Endothelial cell of umbilical vein (primary cell): Measurements from ENCODE around the gene PRKACG. TPM values are rescaled to one million over a fixed set of nuclear protein-coding genes. Genes with fewer than 3 reads are reported as not detected.

ENCODE experiments used
- BruUV-seq: library from RNA; stranded (reverse); fragments of 400-500 nt; replicated peaks from 2 replicates; lab custom pipeline; 2021; lab: Mats Ljungman, UMichigan
- CTCF ChIA-PET: fragments of 300-600, 350-600 bp; sonication (Branson Sonifier 250); formaldehyde crosslinking; loops from one replicate; lab custom pipeline; 2021; ENCODE audit warnings: antibody characterized with exemption, inconsistent platforms; lab: Charles Lee
- POLR2A ChIA-PET: fragments of 300-600, 350-600 bp; sonication (Branson Sonifier 250); formaldehyde crosslinking; loops from one replicate; lab custom pipeline; 2021; ENCODE audit warnings: antibody characterized with exemption, inconsistent platforms; lab: Charles Lee
- DNase-seq: peaks from one replicate; pipeline ENCODE4 v3.0.0-alpha.2; 2011; ENCODE audit warnings: low read depth, low spot score
- FAIRE-seq: peaks from 2 replicates; lab custom pipeline; 2011; peaks lifted over from hg19 to GRCh38; lab: Jason Lieb, UNC
- H2AFZ ChIP-seq: 2 replicates; pipeline ENCODE4 v1.6.0; 2012; ENCODE audit warnings: low read depth, low read length, control low read depth, inconsistent platforms
- H3K27ac ChIP-seq: 2 replicates; pipeline ENCODE4 v1.5.1; 2011; ENCODE audit warnings: low read depth, mild to moderate bottlenecking, control low read depth, low read length, moderate library complexity; ENCODE audit not compliant: insufficient read depth
- H3K27me3 ChIP-seq, 2 experiments: 2 replicates each; pipeline versions ENCODE4 v1.6.0 to v1.6.1; 2011; ENCODE audit warnings: low read length in 2 of 2, mixed read lengths in 1 of 2; ENCODE audit not compliant: control insufficient read depth in 2 of 2, insufficient read depth in 2 of 2
- H3K36me3 ChIP-seq, 2 experiments: 2 replicates in 1 of 2; 3 replicates in 1 of 2; pipeline ENCODE4 v1.5.1; 2011; ENCODE audit warnings: low read length in 2 of 2, mild to moderate bottlenecking in 1 of 2, moderate library complexity in 1 of 2; ENCODE audit not compliant: control insufficient read depth in 2 of 2, insufficient read depth in 2 of 2; ENCODE audit errors: extremely low read depth in 1 of 2
- H3K4me1 ChIP-seq: 3 replicates; pipeline ENCODE4 v1.5.1; 2011; ENCODE audit warnings: mild to moderate bottlenecking, low read length; ENCODE audit not compliant: control insufficient read depth, insufficient read depth; ENCODE audit errors: extremely low read depth
- H3K4me2 ChIP-seq: 2 replicates; pipeline ENCODE4 v1.6.1; 2011; ENCODE audit warnings: low read length, control low read depth, mixed read lengths; ENCODE audit not compliant: insufficient read depth
- H3K4me3 ChIP-seq, 3 experiments: fragments of 200-600 bp in 1 of 3; sonication (generic), shearing (Covaris generic) in 1 of 3; replicated peaks in 1 of 3; 2 replicates each; pipeline ENCODE4 v1.5.1; 2011 to 2016; ENCODE audit warnings: control low read depth in 3 of 3, low read length in 3 of 3, mild to moderate bottlenecking in 2 of 3, inconsistent platforms in 1 of 3, low read depth in 1 of 3, moderate library complexity in 1 of 3; ENCODE audit not compliant: insufficient read depth in 1 of 3
- H3K79me2 ChIP-seq: 2 replicates; pipeline ENCODE4 v1.6.0; 2012; ENCODE audit warnings: low read length, inconsistent platforms; ENCODE audit not compliant: control insufficient read depth, insufficient read depth
- H3K9ac ChIP-seq: replicated peaks from 2 replicates; pipeline ENCODE3; 2011; ENCODE audit warnings: low read length, control low read depth; ENCODE audit not compliant: insufficient read depth; ENCODE audit errors: extremely low read depth
- H3K9me1 ChIP-seq: replicated peaks from 3 replicates; pipeline ENCODE4 v1.6.0; 2011; ENCODE audit warnings: mild to moderate bottlenecking, low read length; ENCODE audit not compliant: control insufficient read depth, insufficient read depth; ENCODE audit errors: extremely low read depth
- H3K9me3 ChIP-seq: replicated peaks from 2 replicates; pipeline ENCODE4 v1.5.1; 2012; ENCODE audit warnings: low read length, inconsistent platforms; ENCODE audit not compliant: control insufficient read depth, insufficient read depth
- H4K20me1 ChIP-seq: replicated peaks from 2 replicates; pipeline ENCODE3; 2011; ENCODE audit warnings: mild to moderate bottlenecking, low read length; ENCODE audit not compliant: control insufficient read depth, insufficient read depth; ENCODE audit errors: extremely low read depth
- CTCF ChIP-seq, 2 donors: IDR thresholded peaks; 1 replicate in 1 of 2; 2 replicates in 1 of 2; pipeline ENCODE4 v1.5.1; 2011; ENCODE audit warnings: low read length in 2 of 2, mild to moderate bottlenecking in 2 of 2, moderate library complexity in 2 of 2, control low read depth in 1 of 2, inconsistent platforms in 1 of 2, low read depth in 1 of 2; ENCODE audit not compliant: insufficient read depth in 1 of 2; ENCODE audit errors: extremely low read depth in 1 of 2
- EZH2 ChIP-seq: IDR thresholded peaks from 2 replicates; pipeline ENCODE4 v1.6.1; 2012; ENCODE audit warnings: borderline replicate concordance, low read depth, mild to moderate bottlenecking, moderate library complexity, low read length, inconsistent platforms; ENCODE audit not compliant: severe bottlenecking
- FOS ChIP-seq: IDR thresholded peaks from 2 replicates; pipeline ENCODE4 v1.6.1; 2011; ENCODE audit warnings: mild to moderate bottlenecking, low read length, moderate library complexity, borderline replicate concordance; ENCODE audit not compliant: insufficient read depth
- GATA2 ChIP-seq: IDR thresholded peaks from 2 replicates; pipeline ENCODE4 v1.7.0; 2011; ENCODE audit warnings: low read depth, mild to moderate bottlenecking, moderate library complexity, mixed read lengths, low read length; ENCODE audit not compliant: insufficient read length, insufficient read depth
- JUN ChIP-seq: IDR thresholded peaks from 2 replicates; pipeline ENCODE4 v1.6.1; 2011; ENCODE audit warnings: borderline replicate concordance, low read depth; ENCODE audit not compliant: insufficient read length, insufficient read depth
- MAX ChIP-seq: IDR thresholded peaks from 2 replicates; pipeline ENCODE4 v1.6.1; 2011; ENCODE audit not compliant: insufficient read depth, insufficient read length
- MYC ChIP-seq: IDR thresholded peaks from one replicate; pipeline ENCODE4 v1.6.1; 2011; ENCODE audit warnings: mild to moderate bottlenecking, low read depth, low read length
- POLR2A ChIP-seq: IDR thresholded peaks from 2 replicates; pipeline ENCODE4 v1.6.1; 2012; ENCODE audit warnings: low read depth, mild to moderate bottlenecking, control low read depth, low read length
- POLR2AphosphoS5 ChIP-seq: IDR thresholded peaks from 2 replicates; pipeline ENCODE4 v1.6.1; 2012; ENCODE audit warnings: low read depth, mild to moderate bottlenecking, control low read depth, low read length, moderate library complexity; ENCODE audit not compliant: insufficient read depth
- dilution Hi-C: fragments of 300-500 bp; cut with MboI; formaldehyde crosslinking; loops from one replicate; pipeline ENCODE4 v1.15.0; 2019; ENCODE audit warnings: low sequenced_read_pairs; ENCODE audit not compliant: extremely low pct_ligation_motif_present
- intact Hi-C: fragments of 100-400 bp; cut with micrococcal nuclease; formaldehyde crosslinking; loops from one replicate; pipeline ENCODE4 v1.10.0; 2022
- polyA plus RNA-seq, 4 experiments: library from polyadenylated mRNA; depleted of rRNA in 3 of 4; stranded (reverse) in 3 of 4; unstranded in 1 of 4; fragments of >200 nt; gene quantifications; 2 replicates each; pipeline versions ENCODE4 v1.2.1 to v1.2.3, GENCODE V29; 2011 to 2012; ENCODE audit warnings: missing spikeins in 1 of 4
- total RNA-seq: library from RNA; stranded (reverse); gene quantifications from 2 replicates; pipeline ENCODE4 v1.2.3, GENCODE V29; 2021

The PRKACG gene
- total and polyA plus RNA-seq, 2 donors (not counting 3 experiments of a cell fraction or from before 2014, with no cell fraction given): not detected

GRCh38 chr9:68995776-68996175, 18.1 kb downstream of the PRKACG start:
- no peak overlapping the region for H2AFZ ChIP-seq
- H3K36me3 ChIP-seq: no peaks in the 10 kb centered on the region
- H3K4me3 ChIP-seq: no peak overlapping the region
- ChIA-PET CTCF (interaction anchor here (5.6 kb wide), 1 partner anchor 412 kb away, joined by 47 read pairs; no protein-coding TSS in a partner anchor), POLR2A (no interaction called here)
- no peak for DNase-seq
- H3K4me2 ChIP-seq: no peak overlapping the region
- no TSS peak for BruUV-seq
- no peaks in the 10 kb centered on the region for H3K9me3 ChIP-seq
- dilution Hi-C loops: no loop called here
- no peak overlapping the region for H3K9ac ChIP-seq
- no peaks in the 10 kb centered on the region for H3K9me1 ChIP-seq
- peaks cover 2 to 4% of the 10 kb centered on the region in 2 experiments for H3K27me3 ChIP-seq
- no peak for FAIRE-seq
- TF ChIP-seq POLR2AphosphoS5: no peak
- TF ChIP-seq GATA2: no peak
- no peak for TF ChIP-seq CTCF (IDR thresholded peaks at IDR 0.05; ENCODE audit: extremely low read depth in 1 of 2, insufficient read depth in 1 of 2, low read depth in 1 of 2, low read length in 2 of 2)
- TF ChIP-seq MAX: no peak
- TF ChIP-seq POLR2A: no peak
- no peak for TF ChIP-seq EZH2
- TF ChIP-seq FOS: no peak
- TF ChIP-seq MYC: no peak
- no peak for TF ChIP-seq JUN
- H3K4me1 ChIP-seq: no peaks in the 10 kb centered on the region
- H4K20me1 ChIP-seq: no peaks in the 10 kb centered on the region
- intact Hi-C loops: no loop called here
- no peak overlapping the region for H3K27ac ChIP-seq
- no peaks in the 10 kb centered on the region for H3K79me2 ChIP-seq
